Panc1 (cell line): ENCODE data around the gene MKRN2OS.

Experiments used
- POLR2AphosphoS5 ChIP-seq: IDR thresholded peaks from 2 replicates; pipeline ENCODE4 v1.6.1; 2012; ENCODE audit warnings: mild to moderate bottlenecking, low read depth, low read length, moderate library complexity
- SIN3A ChIP-seq: IDR thresholded peaks from 2 replicates; pipeline ENCODE4 v1.6.1; 2012; ENCODE audit warnings: low read depth, mild to moderate bottlenecking, low read length, moderate library complexity, borderline replicate concordance; ENCODE audit not compliant: insufficient read depth
- TF ChIP-seq, protein P1 (sequence below): fragments of 450-650 bp; IDR thresholded peaks from 2 replicates; pipeline ENCODE4 v1.5.1; 2017; ENCODE audit warnings: mild to moderate bottlenecking

DNA sequence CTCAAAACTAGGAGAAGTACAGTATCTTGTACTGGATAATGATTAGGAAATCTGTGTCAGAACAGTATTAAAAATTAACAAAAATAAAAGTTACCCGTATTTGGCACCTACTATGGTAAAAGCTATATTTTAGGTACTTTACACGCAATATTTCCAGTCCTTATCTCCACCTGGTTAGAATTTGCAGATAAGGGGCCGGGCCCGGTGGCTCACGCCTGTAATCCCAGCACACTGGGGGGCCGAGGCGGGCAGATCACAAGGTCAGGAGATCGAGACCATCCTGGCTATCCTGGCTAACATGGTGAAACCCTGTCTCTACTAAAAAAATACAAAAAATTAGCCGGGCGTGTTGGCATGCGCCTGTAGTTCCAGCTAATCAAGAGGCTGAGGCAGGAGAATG is 28.4 kb downstream of the MKRN2OS start:
- TF ChIP-seq SIN3A (no peak), POLR2AphosphoS5 (no peak)
- TF ChIP-seq, protein P1, sequence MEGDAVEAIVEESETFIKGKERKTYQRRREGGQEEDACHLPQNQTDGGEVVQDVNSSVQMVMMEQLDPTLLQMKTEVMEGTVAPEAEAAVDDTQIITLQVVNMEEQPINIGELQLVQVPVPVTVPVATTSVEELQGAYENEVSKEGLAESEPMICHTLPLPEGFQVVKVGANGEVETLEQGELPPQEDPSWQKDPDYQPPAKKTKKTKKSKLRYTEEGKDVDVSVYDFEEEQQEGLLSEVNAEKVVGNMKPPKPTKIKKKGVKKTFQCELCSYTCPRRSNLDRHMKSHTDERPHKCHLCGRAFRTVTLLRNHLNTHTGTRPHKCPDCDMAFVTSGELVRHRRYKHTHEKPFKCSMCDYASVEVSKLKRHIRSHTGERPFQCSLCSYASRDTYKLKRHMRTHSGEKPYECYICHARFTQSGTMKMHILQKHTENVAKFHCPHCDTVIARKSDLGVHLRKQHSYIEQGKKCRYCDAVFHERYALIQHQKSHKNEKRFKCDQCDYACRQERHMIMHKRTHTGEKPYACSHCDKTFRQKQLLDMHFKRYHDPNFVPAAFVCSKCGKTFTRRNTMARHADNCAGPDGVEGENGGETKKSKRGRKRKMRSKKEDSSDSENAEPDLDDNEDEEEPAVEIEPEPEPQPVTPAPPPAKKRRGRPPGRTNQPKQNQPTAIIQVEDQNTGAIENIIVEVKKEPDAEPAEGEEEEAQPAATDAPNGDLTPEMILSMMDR, result no peak
